ENCODE results near the gene DTX3.

DNA sequence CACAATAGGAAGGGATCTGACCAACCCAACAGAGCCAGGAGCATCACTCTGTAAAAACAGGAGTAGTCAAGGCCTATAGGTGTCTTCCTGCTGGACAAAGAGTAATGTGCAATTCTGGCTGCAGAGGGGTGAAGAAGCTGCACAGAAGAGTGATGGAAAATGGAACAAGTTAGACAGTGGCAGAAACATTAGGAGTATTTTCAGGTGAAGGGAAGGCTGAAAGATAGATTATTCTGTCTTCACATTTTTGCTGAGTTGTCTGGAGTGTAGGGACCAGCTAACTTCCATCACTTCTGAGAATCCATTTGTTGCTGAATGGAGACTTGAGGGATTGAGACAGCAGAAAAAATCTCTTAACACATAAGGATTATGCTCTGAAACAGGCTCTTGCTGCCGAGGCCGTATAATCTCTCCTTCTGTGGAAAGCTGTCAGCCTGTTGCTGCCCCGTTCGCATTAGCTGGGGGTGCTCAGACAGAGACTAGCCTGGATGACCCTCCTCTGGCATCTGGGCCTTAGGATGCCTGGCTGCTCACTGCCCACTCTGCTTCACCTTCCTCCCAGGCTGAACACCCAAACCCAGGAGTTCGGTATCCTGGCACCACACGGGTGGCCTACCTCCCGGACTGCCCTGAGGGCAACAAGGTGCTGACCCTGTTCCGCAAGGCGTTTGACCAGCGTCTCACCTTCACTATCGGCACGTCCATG lies 3.5 kb downstream of the DTX3 start:
- TF ChIP-seq POLR2A (IDR thresholded peaks at IDR 0.05) (no peak), CTCF (IDR thresholded peaks at IDR 0.05) (no peak)
